ENCODE results near the gene PCSK5. TPM values are rescaled to one million over a fixed set of nuclear protein-coding genes. Genes with fewer than 3 reads are reported as not detected.

Gene PCSK5
- polyA plus RNA-seq, 1 donor (not counting 4 experiments of a cell fraction or from before 2014, with no cell fraction given), result 1.9 TPM

- Histone ChIP-seq H3K4me1 (ENCODE audit: control insufficient read depth, extremely low read depth, insufficient read depth, low read length) (no peaks in the 10 kb centered on the region), H3K9me1 (ENCODE audit: control insufficient read depth, extremely low read depth, insufficient read depth, low read length) (no peaks in the 10 kb centered on the region), H3K27ac (ENCODE audit: control insufficient read depth, insufficient read depth, low read length) (peak overlapping the region; percentile 67), H4K20me1 (ENCODE audit: control insufficient read depth, extremely low read depth, insufficient read depth, low read length) (no peaks in the 10 kb centered on the region), H3K36me3 (ENCODE audit: control insufficient read depth in 2 of 2, extremely low read depth in 1 of 2, insufficient read depth in 2 of 2, low read length in 2 of 2) (no peaks in the 10 kb centered on the region), H3K9me3 (ENCODE audit: control insufficient read depth, low read depth, low read length) (no peaks in the 10 kb centered on the region), H3K4me3 (ENCODE audit: control insufficient read depth in 2 of 3, extremely low read depth in 1 of 3, insufficient read depth in 2 of 3, low read depth in 1 of 3, low read length in 3 of 3) (peak overlapping the region; percentile 66 to 94 (median 79)), H3K4me2 (ENCODE audit: control insufficient read depth, extremely low read depth, insufficient read depth, low read depth, low read length) (peak overlapping the region; percentile 81), H3K27me3 (ENCODE audit: control insufficient read depth, extremely low read depth, insufficient read depth, low read length) (no peaks in the 10 kb centered on the region), H2AFZ (ENCODE audit: control insufficient read depth, low read length) (peak overlapping the region; percentile 88), H3K9ac (ENCODE audit: control insufficient read depth, extremely low read depth, insufficient read depth, low read length) (peak overlapping the region; percentile 73), H3K79me2 (ENCODE audit: control insufficient read depth, insufficient read depth, low read length) (peaks cover 8% of the 10 kb centered on the region)
- FAIRE-seq, result no peak
- TF ChIP-seq EZH2 (IDR thresholded peaks at IDR 0.05; ENCODE audit: low read length), result no peak
- TF ChIP-seq CTCF (optimal IDR thresholded peaks at IDR 0.05 in 1 of 3, IDR thresholded peaks at IDR 0.05 in 1 of 3, conservative IDR thresholded peaks at IDR 0.05 in 1 of 3; ENCODE audit: extremely low read depth in 1 of 3, insufficient read depth in 2 of 3, low read length in 3 of 3), result no peak
- DNase-seq (ENCODE audit: low read depth, low spot score), result no peak
- dilution Hi-C loops (cut with MboI; ENCODE audit: extremely low pct_ligation_motif_present, low sequenced_read_pairs), result no loop called here
Observed at GRCh38 chr9:76394960-76395252, 504.4 kb downstream of the PCSK5 start.

GRCh38 chr9:76395381-76395780 is 504.9 kb downstream of the PCSK5 start:
- peak overlapping the region in 2 of 3 experiments; percentile 79 to 94 for H3K4me3 ChIP-seq (ENCODE audit: control insufficient read depth in 2 of 3, extremely low read depth in 1 of 3, insufficient read depth in 2 of 3, low read depth in 1 of 3, low read length in 3 of 3)
- no peaks in the 10 kb centered on the region for H4K20me1 ChIP-seq (ENCODE audit: control insufficient read depth, extremely low read depth, insufficient read depth, low read length)
- H3K4me2 ChIP-seq (ENCODE audit: control insufficient read depth, extremely low read depth, insufficient read depth, low read depth, low read length), result peak overlapping the region; percentile 81
- no peak overlapping the region for H3K27ac ChIP-seq (ENCODE audit: control insufficient read depth, insufficient read depth, low read length)
- dilution Hi-C loops (cut with MboI; ENCODE audit: extremely low pct_ligation_motif_present, low sequenced_read_pairs), result no loop called here
- no peaks in the 10 kb centered on the region for H3K9me3 ChIP-seq (ENCODE audit: control insufficient read depth, low read depth, low read length)
- peaks cover 8% of the 10 kb centered on the region for H3K79me2 ChIP-seq (ENCODE audit: control insufficient read depth, insufficient read depth, low read length)
- TF ChIP-seq CTCF (optimal IDR thresholded peaks at IDR 0.05 in 1 of 3, IDR thresholded peaks at IDR 0.05 in 1 of 3, conservative IDR thresholded peaks at IDR 0.05 in 1 of 3; ENCODE audit: extremely low read depth in 1 of 3, insufficient read depth in 2 of 3, low read length in 3 of 3) (no peak), EZH2 (IDR thresholded peaks at IDR 0.05; ENCODE audit: low read length) (no peak)
- no peaks in the 10 kb centered on the region for H3K9me1 ChIP-seq (ENCODE audit: control insufficient read depth, extremely low read depth, insufficient read depth, low read length)
- DNase-seq (ENCODE audit: low read depth, low spot score) (no peak), FAIRE-seq (no peak)
- H3K27me3 ChIP-seq (ENCODE audit: control insufficient read depth, extremely low read depth, insufficient read depth, low read length), result no peaks in the 10 kb centered on the region
- H2AFZ ChIP-seq (ENCODE audit: control insufficient read depth, low read length), result peak overlapping the region; percentile 47
- H3K9ac ChIP-seq (ENCODE audit: control insufficient read depth, extremely low read depth, insufficient read depth, low read length), result no peak overlapping the region
- H3K36me3 ChIP-seq (ENCODE audit: control insufficient read depth in 2 of 2, extremely low read depth in 1 of 2, insufficient read depth in 2 of 2, low read length in 2 of 2), result no peaks in the 10 kb centered on the region
- H3K4me1 ChIP-seq (ENCODE audit: control insufficient read depth, extremely low read depth, insufficient read depth, low read length), result peaks cover 2% of the 10 kb centered on the region
